DMS 273 treated with DMSO at 0.1 percent for 48 hours (cell line): ENCODE data around the gene LTBR.

Experiments
- DNase-seq: peaks from one replicate; lab custom pipeline; 2025; lab: John Stamatoyannopoulos, UW

The LTBR gene

GRCh38 chr12:6384499-6385436, 806 bp downstream of the LTBR start:
- DNase-seq: no peak

- DNase-seq: no peak
Measured at GRCh38 chr12:6386038-6386437, 2.1 kb downstream of the LTBR start.

- no peak for DNase-seq
Measured at GRCh38 chr12:6386491-6386890, 2.5 kb downstream of the LTBR start.

GRCh38 chr12:6387541-6387940, 3.6 kb downstream of the LTBR start:
- no peak for DNase-seq

DNA sequence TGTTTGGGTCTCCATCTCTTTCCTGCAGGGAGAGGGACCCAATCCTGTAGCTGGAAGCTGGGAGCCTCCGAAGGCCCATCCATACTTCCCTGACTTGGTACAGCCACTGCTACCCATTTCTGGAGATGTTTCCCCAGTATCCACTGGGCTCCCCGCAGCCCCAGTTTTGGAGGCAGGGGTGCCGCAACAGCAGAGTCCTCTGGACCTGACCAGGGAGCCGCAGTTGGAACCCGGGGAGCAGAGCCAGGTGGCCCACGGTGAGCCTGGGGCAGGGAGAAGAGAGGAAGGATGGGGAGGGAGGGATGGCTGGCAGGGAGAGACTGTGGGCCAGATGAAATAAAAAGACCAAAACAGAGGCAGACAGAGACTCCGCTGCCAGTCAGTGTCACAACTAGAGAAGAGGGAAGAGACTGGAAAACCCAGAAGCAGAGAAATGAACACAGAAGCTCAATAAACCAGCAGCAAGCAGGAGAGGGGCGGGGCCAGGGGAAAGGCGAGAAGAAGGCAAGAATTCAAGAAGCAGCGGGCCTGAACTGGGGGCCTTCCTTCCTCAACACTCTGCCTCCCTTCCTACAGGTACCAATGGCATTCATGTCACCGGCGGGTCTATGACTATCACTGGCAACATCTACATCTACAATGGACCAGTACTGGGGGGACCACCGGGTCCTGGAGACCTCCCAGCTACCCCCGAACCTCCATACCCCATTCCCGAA, 6.3 kb downstream of the LTBR start:
- no peak for DNase-seq

- no peak for DNase-seq
Measured at GRCh38 chr12:6391013-6391412, 7.1 kb downstream of the LTBR start.

- no peak for DNase-seq
Measured at GRCh38 chr12:6392504-6392903, 8.5 kb downstream of the LTBR start.

- DNase-seq: no peak
Measured at GRCh38 chr12:6393109-6393508, 9.1 kb downstream of the LTBR start.

DNA sequence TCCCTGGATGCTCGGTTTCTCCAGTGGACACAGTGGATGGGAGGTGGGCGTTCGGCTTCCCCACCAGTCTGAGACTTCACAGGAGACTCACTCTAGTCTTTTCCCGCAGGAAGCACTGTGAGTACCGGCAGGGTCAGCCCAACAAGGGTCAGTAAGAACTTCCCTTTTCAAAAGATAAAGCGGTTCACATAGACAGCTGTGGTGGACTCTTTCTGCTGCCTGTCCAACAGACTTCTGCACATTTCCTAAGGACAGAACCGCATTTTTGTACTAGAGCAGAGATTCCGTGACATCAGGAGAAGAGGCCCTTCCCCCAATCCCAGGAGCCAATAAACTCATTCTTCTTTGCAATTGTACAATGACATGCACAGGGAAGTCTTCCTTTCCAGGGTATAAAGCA, 10.4 kb downstream of the LTBR start:
- DNase-seq: no peak

DNA sequence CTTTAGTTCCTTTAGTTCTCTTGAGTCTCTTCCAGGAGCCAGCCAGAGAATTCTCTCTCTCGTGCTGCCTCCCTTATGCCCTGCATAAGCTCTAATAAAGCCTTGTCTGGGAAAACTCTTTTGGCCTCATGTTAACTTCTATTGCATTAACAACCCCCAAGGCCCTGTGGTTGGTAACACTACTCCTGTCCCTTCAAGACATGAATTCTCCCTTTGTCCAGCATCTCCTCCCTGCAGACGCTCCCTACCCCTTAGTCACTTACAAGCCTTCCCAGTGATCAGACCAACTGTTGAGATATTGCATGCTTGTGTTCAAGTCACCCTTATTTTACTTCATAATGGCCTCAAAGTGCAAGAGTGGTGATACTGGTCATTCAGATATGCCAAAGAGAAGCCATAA, 12.1 kb downstream of the LTBR start:
- DNase-seq: no peak

GRCh38 chr12:6399884-6400644, 16.1 kb downstream of the LTBR start:
- no peak for DNase-seq

- DNase-seq: no peak
Measured at GRCh38 chr12:6404390-6404789, 20.4 kb downstream of the LTBR start.

DNA sequence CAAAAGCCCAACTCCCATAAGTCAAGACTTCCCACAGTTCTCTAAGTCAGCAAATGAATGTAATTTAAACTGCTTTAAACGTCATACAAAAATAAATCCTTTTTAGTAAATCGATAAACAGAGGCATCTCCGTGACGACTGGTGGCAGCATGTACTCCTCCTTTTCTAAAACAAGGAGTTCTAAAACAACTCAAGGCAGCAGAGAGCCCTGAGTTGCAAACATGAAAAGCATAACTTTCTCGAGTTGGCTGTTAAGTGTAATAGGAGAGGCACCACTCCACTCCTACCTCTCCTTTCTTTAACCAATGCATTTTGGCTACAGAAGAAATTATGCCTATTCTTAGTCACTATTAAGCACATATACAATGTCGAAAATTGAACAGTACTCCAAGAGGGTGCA, 22.0 kb downstream of the LTBR start:
- DNase-seq: no peak

- no peak for DNase-seq
Measured at GRCh38 chr12:6407236-6407954, 23.4 kb downstream of the LTBR start.

- no peak for DNase-seq
Measured at GRCh38 chr12:6416596-6416995, 32.6 kb downstream of the LTBR start.

DNA sequence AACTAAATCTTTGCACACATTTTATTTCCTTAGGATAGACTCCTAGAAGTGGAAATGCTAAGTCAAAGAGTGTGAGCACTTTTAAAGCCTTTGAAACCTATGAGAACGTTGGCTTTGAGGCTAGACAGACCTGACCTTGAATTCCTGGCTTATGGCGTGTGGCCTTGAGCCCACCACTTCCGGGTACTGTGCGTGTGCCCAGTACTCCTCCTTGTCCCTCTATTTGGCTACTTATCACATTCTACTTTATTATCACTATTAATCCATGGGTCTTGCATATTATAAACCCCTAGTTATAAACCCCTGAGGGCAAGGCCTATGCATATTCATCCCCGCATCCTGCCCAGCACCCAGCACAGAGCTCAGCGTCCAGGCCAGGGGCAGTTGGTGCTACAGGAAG, 34.8 kb downstream of the LTBR start:
- no peak for DNase-seq

DNA sequence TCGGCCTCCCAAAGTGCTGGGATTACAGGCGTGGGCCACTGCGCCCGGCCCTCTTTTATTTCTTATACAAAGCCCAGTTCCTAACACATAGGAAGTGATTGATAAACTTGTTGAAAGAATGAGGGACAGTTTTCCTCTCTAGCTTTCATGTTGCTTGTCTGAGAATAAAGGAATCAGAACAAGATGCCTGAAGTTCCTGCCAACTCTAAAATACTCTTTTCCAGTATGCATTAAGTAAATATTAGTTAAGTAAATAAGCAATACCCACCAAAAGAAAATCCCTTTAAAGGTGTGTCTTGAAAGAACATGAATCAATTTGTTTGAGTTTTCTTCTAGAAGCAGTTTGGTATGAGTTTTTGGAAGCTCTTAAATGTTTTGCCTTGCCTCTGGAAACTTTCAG, 36.4 kb downstream of the LTBR start:
- no peak for DNase-seq

DNA sequence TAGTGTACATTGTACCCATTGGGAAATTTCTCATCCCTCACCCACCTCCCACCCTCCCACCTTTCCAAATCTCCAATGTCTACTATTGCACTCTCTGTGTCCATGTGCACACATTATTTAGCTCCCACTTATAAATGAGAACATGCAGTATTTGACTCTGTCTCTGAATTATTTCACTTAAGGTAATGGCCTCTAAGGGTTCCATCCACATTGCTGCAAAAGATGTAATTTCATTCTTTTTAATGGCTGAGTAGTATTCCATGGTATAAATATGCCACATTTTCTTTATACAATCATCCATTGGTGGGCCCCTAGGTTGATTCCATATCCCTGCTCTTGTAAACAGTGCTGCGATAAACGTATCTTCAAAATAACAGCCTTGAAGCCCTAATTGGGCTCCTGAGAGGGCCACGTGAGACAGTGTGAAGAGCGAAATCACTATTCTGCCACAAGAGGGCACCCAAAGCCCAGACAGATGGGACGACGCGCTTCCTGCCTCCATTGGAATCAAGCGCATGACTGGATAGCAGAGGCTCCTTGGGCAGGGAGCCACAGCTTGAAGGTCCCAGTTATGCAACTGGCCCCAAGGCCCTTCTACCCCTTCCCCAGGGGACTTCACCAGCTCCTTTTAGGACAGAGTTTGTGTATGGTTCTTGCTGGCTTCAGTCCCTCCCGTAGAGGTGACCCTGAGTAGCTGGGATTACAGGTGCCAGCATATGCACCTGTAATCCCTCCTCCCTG, 39.5 kb downstream of the LTBR start:
- peak; percentile 24 for DNase-seq

DNA sequence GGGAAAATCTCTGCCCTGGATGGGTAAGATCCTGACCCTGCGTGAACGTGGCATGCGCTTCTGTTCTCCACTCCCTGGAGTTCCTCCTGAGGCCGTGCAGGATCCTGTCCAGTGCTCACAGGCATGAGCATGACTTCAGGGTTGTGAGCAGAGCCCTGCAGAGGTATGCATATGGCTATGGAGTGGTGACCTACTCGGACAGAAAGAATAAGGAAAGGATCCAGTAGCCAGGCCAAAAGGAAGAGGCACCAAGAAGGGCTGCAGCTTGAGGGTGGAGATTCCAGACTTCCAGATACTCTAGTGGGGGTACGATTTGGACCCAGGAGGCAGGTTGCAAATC, 40.0 kb downstream of the LTBR start:
- no peak for DNase-seq

DNA sequence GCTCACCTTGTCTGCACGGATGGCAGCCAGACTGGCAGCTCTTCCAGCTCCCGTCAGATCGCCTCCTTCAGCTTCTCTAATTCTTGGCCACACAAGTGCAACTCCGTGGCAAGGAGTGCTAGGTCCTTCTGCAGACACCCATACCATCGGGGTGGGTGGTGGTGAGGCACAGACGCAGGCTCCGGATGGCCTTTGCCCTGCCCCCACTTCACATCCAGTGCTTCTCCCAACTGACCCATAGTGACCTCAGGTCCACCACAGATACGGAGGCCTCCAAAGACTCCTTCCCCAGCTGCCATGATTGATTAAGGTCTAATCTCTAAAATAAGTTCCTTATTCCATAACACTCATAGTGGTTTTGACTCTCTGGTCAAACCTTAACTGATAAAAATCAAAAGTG, 40.9 kb downstream of the LTBR start:
- no peak for DNase-seq
